GM10248 (cell line): ENCODE results near the gene EID3.

Experiments used
- CTCF ChIA-PET: fragments of 300-600 bp; sonication (Branson Sonifier 250); formaldehyde crosslinking; extraction: SDS; loops from one replicate; lab custom pipeline; 2021; ENCODE audit warnings: antibody characterized with exemption; lab: Yijun Ruan, JAX
- POLR2A ChIA-PET: fragments of 350-650 bp; sonication (Branson Sonifier 250); formaldehyde crosslinking; extraction: SDS; loops from one replicate; lab custom pipeline; 2020; ENCODE audit warnings: antibody characterized with exemption; lab: Yijun Ruan, JAX
- DNase-seq: peaks from one replicate; pipeline ENCODE4 v3.0.0; 2012; ENCODE audit errors: extremely low spot score
- CTCF ChIP-seq: IDR thresholded peaks from 2 replicates; pipeline ENCODE4 v1.5.1; 2012; ENCODE audit warnings: mild to moderate bottlenecking, low read depth; ENCODE audit errors: extremely low read depth, missing control alignments, control extremely low read depth

Gene EID3

DNA sequence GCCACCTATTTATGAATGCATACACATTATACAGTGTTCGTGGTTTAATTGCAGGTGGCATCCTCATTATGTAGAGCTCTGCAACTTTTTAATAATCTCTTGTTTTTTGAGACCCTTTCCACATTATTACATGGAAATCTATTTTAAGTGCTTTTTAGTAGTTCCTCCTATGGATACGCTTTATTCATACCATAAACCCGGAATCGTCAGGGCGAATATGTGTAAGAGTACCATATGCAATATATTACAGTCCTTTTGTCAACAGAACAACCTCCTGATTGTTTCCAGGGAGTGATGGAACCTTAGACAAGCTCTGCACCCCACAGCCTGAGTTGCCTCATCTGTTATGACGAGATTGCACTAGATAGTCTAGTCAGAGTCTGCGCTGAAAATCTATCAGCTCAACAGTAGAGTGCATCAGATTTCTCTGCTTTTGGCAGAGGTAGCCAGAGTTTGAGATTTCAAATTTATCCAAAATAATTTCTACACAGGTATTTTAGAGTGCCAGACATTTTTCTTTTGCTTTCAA lies 33.6 kb downstream of the EID3 start:
- POLR2A ChIA-PET: no interaction called here
- no peak for DNase-seq
- CTCF ChIA-PET: interaction anchor here (1.1 to 3.1 kb wide), 3 partner anchors 11 to 50 kb away, joined by 3 to 13 read pairs (median 4); no protein-coding TSS in a partner anchor
- no peak for TF ChIP-seq CTCF

GRCh38 chr12:104339663-104340062 lies 36.1 kb downstream of the EID3 start:
- ChIA-PET POLR2A (no interaction called here), CTCF (interaction anchor here (1.1 to 2.0 kb wide), 4 partner anchors 13 to 27 kb away, joined by 3 to 7 read pairs (median 6); no protein-coding TSS in a partner anchor)
- DNase-seq: no peak
- no peak for TF ChIP-seq CTCF

- no peak for TF ChIP-seq CTCF
- no peak for DNase-seq
- POLR2A ChIA-PET: no interaction called here
- CTCF ChIA-PET: interaction anchor here (1.0 to 1.6 kb wide), 4 partner anchors 9 to 28 kb away, joined by 3 to 7 read pairs (median 4); no protein-coding TSS in a partner anchor
Observed at GRCh38 chr12:104340177-104340576, 36.6 kb downstream of the EID3 start.

DNA sequence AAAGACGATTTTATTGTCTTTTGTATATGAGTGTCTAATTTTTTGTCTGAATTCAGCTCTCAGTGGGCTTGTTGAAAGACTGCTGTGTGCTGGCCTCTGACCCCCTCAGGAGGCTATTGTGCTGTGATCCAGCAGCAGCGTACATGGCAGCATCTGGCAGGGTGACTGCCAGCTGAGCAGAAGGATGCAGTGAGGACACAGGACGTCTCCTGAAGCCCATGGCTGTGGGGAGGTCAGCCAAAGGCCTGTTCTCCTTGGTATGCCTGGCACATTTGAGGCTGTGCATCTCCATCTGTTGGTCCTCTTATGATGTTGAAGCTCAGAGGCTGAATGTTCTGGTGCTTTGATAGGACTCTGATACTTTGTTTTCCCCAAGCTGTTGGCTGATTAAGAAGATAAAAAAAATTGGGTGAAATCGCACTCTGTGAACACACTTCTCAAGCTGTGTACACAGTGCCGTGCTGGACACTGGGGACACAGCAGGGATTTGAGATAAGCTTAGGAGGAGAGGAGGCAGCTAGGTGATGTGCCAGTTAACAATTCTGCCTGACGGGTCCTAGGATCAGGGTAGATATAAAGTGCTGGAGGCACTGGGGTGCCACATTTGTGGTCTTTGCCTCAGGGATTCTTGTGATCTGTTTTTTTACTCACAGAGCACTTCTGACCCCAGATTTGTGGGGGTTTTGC lies 37.5 kb downstream of the EID3 start:
- no peak for DNase-seq
- CTCF ChIA-PET: interaction anchor here (0.9 to 1.6 kb wide), 5 partner anchors 8 to 125 kb away, joined by 3 to 7 read pairs (median 3); partner anchors contain the start of gene TXNRD1
- POLR2A ChIA-PET: no interaction called here
- no peak for TF ChIP-seq CTCF

GRCh38 chr12:104342147-104342546 lies 38.6 kb downstream of the EID3 start:
- no peak for DNase-seq
- POLR2A ChIA-PET: no interaction called here
- no peak for TF ChIP-seq CTCF
- CTCF ChIA-PET: interaction anchor here (0.9 to 3.3 kb wide), 5 partner anchors 10 to 711 kb away, joined by 3 to 16 read pairs (median 4); no protein-coding TSS in a partner anchor

GRCh38 chr12:104342635-104343249 lies 39.2 kb downstream of the EID3 start:
- ChIA-PET CTCF (interaction anchor here (0.7 to 3.3 kb wide), 6 partner anchors 9 to 710 kb away, joined by 3 to 16 read pairs (median 4); no protein-coding TSS in a partner anchor), POLR2A (no interaction called here)
- TF ChIP-seq CTCF: no peak
- DNase-seq: no peak
